ENCODE results near the gene SOX1. TPM values are rescaled to one million over a fixed set of nuclear protein-coding genes. Genes with fewer than 3 reads are reported as not detected.

SOX1 gene
- total RNA-seq, 1 experiment from 2014 or later: 0.15 TPM

GRCh38 chr13:112116187-112116950 is 49.4 kb downstream of the SOX1 start:
- TF ChIP-seq NFATC4 (CRISPR knock-in tag; IDR thresholded peaks at IDR 0.05): no peak
- TF ChIP-seq ZNF423 (CRISPR knock-in tag; IDR thresholded peaks at IDR 0.05): no peak
- no peak for TF ChIP-seq FOXP4 (CRISPR knock-in tag; IDR thresholded peaks at IDR 0.05)
- TF ChIP-seq OVOL2 (CRISPR knock-in tag; IDR thresholded peaks at IDR 0.05; ENCODE audit: borderline replicate concordance): no peak
- TF ChIP-seq FOXK1 (CRISPR knock-in tag; IDR thresholded peaks at IDR 0.05): no peak
- TF ChIP-seq CREB1 (CRISPR knock-in tag; IDR thresholded peaks at IDR 0.05): no peak
- TF ChIP-seq EMX1 (CRISPR knock-in tag; IDR thresholded peaks at IDR 0.05): no peak
- no peak for TF ChIP-seq HMGA2 (CRISPR knock-in tag; IDR thresholded peaks at IDR 0.05)
- TF ChIP-seq ZBTB21 (CRISPR knock-in tag; IDR thresholded peaks at IDR 0.05; ENCODE audit: borderline replicate concordance): no peak
- no peak for TF ChIP-seq MLX (CRISPR knock-in tag; IDR thresholded peaks at IDR 0.05)
- TF ChIP-seq TEAD4 (CRISPR knock-in tag; IDR thresholded peaks at IDR 0.05): no peak
- no peak for TF ChIP-seq ZNF416 (CRISPR knock-in tag; IDR thresholded peaks at IDR 0.05)
- TF ChIP-seq E2F4 (CRISPR knock-in tag; IDR thresholded peaks at IDR 0.05; ENCODE audit: borderline replicate concordance, low read depth): no peak
- TF ChIP-seq AR (CRISPR knock-in tag; IDR thresholded peaks at IDR 0.05): no peak
- TF ChIP-seq ZNF281 (CRISPR knock-in tag; IDR thresholded peaks at IDR 0.05): no peak
- no peak for TF ChIP-seq CREM (CRISPR knock-in tag; IDR thresholded peaks at IDR 0.05)
- DNase-seq (ENCODE audit: low spot score) (no peak), ATAC-seq (no peak)
- POLR2A ChIA-PET: no interaction called here
- no peaks in the 10 kb centered on the region for H3K9me3 Mint-ChIP-seq
- peaks cover 17% of the 10 kb centered on the region for H3K27me3 Mint-ChIP-seq (ENCODE audit: low read depth)
- no peak overlapping the region for H3K27ac Mint-ChIP-seq
- CTCF ChIA-PET: no interaction called here
- no peak overlapping the region for H3K4me3 Mint-ChIP-seq
- H3K36me3 Mint-ChIP-seq: no peaks in the 10 kb centered on the region
- H3K4me1 Mint-ChIP-seq: no peaks in the 10 kb centered on the region
